Esophagus muscularis mucosa (tissue), 4 donors: ENCODE measurements around the gene C6orf62.
"Not testable (repeated sequence)": the region's sequence is repeated elsewhere in the genome, so short reads cannot be mapped to it uniquely, and the experiment has no call there.

Experiments used
- EP300 ChIP-seq: sonication (generic); formaldehyde crosslinking; IDR thresholded peaks from one replicate; pipeline ENCODE4 v1.6.1; 2017; ENCODE audit warnings: antibody characterized with exemption
- POLR2A ChIP-seq: fragments of 450-650 bp; IDR thresholded peaks from one replicate; pipeline ENCODE4 v1.6.1; 2017; ENCODE audit warnings: antibody characterized with exemption, moderate library complexity, mild to moderate bottlenecking, low read depth
- POLR2AphosphoS5 ChIP-seq, 2 donors: sonication (generic); formaldehyde crosslinking; IDR thresholded peaks; one replicate each; pipeline ENCODE4 v1.6.1; 2017; ENCODE audit warnings: antibody characterized with exemption in 2 of 2
- TF ChIP-seq, protein P1 (sequence below), 3 experiments: fragments of 200-600 bp in 2 of 3; fragments of 450-650 bp in 1 of 3; sonication (generic) in 2 of 3; IDR thresholded peaks; one replicate each; pipeline ENCODE4 v1.5.1; 2017 to 2019; ENCODE audit warnings: antibody characterized with exemption in 3 of 3, mild to moderate bottlenecking in 2 of 3, moderate library complexity in 1 of 3

GRCh38 chr6:24678792-24679352 lies 40.1 kb downstream of the C6orf62 start:
- TF ChIP-seq, protein P1, sequence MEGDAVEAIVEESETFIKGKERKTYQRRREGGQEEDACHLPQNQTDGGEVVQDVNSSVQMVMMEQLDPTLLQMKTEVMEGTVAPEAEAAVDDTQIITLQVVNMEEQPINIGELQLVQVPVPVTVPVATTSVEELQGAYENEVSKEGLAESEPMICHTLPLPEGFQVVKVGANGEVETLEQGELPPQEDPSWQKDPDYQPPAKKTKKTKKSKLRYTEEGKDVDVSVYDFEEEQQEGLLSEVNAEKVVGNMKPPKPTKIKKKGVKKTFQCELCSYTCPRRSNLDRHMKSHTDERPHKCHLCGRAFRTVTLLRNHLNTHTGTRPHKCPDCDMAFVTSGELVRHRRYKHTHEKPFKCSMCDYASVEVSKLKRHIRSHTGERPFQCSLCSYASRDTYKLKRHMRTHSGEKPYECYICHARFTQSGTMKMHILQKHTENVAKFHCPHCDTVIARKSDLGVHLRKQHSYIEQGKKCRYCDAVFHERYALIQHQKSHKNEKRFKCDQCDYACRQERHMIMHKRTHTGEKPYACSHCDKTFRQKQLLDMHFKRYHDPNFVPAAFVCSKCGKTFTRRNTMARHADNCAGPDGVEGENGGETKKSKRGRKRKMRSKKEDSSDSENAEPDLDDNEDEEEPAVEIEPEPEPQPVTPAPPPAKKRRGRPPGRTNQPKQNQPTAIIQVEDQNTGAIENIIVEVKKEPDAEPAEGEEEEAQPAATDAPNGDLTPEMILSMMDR (IDR thresholded peaks at IDR 0.05): not testable (repeated sequence)
- TF ChIP-seq POLR2A; POLR2AphosphoS5 (IDR thresholded peaks at IDR 0.05); EP300: not testable (repeated sequence)
